GM18861 (cell line): ENCODE measurements around the gene NECAB3.
A peak's percentile ranks its signal among the peaks of the same experiment; 100 is the strongest.

ENCODE experiments used
- ATAC-seq: cut with Tn5 transposase; IDR thresholded peaks from one replicate; pipeline ENCODE4 v1.9.1; 2021; ENCODE audit not compliant: unreplicated experiment

The NECAB3 gene

GRCh38 chr20:33679758-33680485 is 5.7 kb upstream of the NECAB3 start:
- peak; percentile 59 for ATAC-seq

DNA sequence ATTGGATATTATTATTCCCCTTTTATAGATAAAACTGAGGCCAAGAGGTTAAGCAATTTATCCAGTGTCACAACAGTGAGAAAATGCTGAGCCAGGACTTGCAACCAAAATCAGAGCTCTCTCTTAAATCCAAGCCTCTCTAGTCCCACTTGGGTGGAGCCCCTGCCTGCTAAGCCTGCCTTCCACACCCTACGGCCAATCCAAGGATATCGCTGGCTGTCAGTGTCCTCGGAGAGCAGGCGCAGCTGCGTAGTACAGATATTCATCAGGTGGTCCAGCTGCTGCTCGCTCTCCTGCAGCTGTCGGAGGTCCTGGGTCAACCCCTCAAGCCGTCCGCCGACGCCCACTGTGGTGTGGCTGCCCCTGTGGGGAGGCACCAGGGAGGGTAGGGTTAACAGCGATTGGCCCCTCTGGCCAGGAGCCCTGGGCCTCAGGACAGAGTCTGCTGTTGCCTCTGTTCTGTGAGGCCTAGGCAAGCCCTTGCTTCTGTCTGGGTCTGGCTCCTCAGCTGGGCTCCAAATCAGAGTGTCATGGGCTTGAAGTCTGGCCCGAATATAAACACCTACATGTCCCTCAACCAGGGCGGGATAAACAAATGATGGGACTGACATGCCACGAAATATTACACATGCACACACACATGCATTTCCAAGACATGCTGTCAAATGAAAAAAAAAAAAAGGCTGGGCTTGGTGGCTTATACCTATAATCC is 3.9 kb upstream of the NECAB3 start:
- no peak for ATAC-seq

- ATAC-seq, result no peak
Observed at GRCh38 chr20:33676652-33677645, 2.7 kb upstream of the NECAB3 start.

GRCh38 chr20:33676121-33676520 is 1.9 kb upstream of the NECAB3 start:
- ATAC-seq, result no peak

- ATAC-seq, result no peak
Observed at GRCh38 chr20:33675136-33675959, 1.1 kb upstream of the NECAB3 start.

GRCh38 chr20:33673410-33674293 is 576 bp downstream of the NECAB3 start:
- no peak for ATAC-seq

DNA sequence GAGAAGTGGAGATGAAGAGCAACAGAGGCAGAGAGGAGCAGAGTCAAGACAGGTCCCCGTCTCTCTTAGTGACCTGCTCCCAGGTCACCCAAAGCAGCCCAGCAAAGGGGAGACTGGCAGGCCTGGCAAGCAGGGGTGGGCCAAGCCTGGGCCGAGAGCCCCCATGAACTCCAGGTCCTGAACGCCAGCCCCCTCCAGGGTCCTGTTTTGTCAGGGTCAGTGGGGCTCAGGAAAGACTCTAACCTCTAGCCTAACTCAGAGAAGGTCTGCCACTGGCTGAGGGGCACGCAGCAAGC is 1.2 kb downstream of the NECAB3 start:
- no peak for ATAC-seq

DNA sequence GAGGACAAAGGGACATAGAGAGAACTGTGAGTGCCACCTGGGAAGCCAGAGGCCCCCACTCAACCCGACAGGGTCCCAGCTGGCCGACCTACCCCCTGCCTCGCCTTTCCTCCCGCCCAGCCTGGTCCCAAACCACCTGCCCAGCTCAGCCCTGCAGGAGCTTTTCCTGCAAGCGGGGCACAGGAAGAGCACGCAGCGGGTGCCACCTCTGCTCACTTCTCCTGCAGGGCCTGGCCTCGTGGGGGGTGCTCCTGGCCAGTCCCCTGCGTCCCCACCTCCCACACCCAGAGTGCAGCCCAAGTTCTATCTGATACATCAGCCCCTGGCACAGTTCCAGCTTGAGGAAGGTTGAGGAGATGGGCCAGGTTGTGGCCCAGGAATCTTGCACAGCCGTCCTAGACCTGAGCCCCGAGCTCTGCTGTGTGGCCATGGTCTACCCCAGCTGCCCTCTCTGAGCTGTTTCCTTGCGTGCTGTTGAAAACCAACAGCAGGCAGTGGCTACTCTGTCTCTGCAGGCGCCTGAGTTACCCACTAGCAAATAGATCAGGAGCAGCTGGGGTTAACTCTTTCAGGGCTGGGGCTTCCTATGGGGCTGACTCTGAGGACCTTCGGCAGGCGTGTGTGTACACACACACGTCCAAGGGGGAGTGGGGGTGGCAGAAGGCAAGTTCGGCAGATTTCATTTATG is 1.7 kb downstream of the NECAB3 start:
- ATAC-seq, result no peak

- no peak for ATAC-seq
Observed at GRCh38 chr20:33671573-33672288, 2.5 kb downstream of the NECAB3 start.

DNA sequence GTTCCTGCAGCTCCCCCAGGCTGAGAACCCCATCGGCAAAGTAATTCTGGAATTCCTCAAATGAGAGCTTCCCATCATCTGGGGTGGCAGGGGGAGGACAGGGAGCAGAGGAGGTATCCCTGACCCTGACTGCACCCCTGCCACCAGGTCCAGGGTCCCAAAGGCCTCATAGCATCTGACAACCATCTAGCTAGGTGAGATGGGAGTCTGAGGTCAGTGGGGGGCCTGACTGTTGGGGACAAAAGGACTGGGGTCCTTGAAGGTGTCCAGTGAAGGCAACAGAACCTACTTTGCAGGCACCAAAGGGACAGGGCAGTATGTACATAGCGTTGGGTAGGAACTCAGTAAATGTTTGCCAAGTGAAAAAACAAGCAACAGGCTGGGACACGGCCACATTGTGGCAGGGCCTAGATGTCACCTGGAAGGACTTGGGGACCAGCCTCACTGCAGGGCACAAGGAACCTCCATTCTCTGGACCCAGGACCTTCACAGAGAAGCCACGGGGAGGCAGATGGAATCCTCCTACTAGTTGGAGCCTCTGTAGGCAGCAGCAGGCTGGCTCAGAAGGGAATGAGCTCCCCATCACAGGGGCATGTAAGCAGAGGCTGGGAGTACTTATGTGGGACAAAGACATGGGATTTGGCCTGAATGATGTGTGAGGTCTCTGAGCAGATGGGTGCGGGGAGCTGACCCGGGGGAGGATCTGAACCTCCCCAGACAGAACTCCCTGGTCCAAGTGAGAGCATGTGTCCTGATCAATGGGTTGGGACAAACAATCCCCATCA is 3.3 kb downstream of the NECAB3 start:
- no peak for ATAC-seq

DNA sequence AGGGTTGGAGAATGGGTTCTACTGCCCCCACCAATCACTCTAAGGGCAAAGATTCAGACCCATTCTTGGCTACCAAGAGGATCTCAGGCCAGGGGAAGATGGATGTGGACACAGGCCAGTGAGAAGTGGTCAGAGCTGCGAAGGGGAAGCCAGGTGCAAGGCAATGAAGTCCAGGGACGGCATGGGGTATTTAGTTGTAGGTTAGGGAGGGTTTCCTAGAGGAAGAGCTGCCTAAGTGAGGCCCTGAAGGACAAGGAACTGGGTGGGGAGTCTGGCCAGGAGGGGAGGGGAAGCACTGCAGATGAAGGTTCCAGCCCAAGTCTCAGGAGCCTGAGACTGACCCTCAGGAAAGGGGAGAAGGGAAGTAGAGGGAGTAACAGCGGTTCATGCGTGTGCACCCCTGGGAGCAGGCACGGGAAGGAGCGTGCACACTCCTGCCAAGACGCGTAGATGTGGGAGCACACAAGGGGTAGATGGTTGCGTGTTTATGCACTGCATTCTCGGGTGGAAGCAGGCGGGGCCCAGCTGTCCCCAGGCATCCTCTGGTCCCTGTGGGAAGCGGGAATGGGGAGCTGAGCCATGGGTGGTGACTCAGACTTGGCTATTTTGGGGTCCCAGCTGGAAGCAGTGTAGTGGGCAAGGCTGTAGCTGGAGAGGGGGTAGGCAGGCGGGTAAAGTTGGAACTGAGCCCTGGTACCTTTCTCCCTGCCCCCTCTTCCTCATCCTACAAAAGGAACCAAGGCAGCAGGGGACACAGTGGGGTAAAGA is 4.2 kb downstream of the NECAB3 start:
- no peak for ATAC-seq

GRCh38 chr20:33669224-33669623 is 5.0 kb downstream of the NECAB3 start:
- no peak for ATAC-seq

GRCh38 chr20:33668466-33669155 is 5.6 kb downstream of the NECAB3 start:
- ATAC-seq, result no peak

DNA sequence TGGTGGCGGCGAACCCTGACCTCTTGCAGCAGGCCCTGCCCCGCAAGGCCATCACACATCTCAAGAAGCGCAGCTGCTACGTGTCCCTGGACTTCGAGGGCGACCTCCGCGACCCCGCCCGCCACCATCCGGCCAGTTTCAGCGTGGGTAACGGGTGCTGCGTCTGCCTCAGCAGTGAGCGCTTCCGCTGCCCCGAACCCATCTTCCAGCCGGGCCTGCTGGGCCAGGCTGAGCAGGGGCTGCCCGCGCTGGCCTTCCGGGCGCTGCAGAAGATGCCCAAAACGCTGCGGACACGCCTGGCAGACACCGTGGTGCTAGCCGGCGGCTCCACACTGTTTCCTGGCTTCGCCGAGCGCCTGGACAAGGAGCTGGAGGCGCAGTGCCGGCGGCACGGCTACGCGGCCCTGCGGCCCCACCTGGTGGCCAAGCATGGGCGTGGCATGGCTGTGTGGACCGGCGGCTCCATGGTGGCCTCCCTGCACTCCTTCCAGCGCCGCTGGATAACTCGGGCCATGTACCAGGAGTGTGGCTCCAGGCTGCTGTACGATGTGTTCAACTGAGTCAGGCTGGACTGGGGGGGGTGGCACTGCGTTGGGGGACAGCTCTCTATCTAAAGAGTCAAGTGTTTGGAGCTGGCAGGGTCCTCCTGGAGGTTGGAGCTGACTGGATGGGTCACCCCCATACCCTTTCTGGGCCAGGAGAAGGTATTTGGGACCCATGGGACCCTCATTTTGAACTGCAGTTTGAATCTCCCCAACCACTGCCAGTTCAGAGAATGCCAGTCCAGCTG is 6.4 kb downstream of the NECAB3 start:
- ATAC-seq, result peak; percentile 23

GRCh38 chr20:33667245-33667675 is 7.0 kb downstream of the NECAB3 start:
- peak; percentile 2 for ATAC-seq
